ENCODE results near the gene SLC34A2.

DNA sequence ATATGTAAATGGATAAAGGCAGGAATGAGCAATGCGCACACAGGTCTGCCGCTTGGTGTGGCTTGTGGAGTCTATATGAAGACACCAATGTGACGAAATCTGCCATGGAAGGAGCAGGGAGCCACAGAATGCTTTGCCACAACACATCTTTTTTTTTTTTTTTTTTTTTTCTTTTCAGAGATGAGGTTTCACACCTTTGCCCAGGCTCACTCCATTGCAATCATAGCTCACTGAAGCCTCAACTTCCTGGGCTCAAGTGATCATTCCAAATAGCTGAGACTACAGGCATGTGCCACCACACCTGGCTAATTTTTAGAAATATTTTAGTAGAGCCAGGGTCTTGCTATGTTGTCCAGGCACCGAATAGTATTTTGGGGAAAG is 17.4 kb upstream of the SLC34A2 start:
- TF ChIP-seq, protein P1, sequence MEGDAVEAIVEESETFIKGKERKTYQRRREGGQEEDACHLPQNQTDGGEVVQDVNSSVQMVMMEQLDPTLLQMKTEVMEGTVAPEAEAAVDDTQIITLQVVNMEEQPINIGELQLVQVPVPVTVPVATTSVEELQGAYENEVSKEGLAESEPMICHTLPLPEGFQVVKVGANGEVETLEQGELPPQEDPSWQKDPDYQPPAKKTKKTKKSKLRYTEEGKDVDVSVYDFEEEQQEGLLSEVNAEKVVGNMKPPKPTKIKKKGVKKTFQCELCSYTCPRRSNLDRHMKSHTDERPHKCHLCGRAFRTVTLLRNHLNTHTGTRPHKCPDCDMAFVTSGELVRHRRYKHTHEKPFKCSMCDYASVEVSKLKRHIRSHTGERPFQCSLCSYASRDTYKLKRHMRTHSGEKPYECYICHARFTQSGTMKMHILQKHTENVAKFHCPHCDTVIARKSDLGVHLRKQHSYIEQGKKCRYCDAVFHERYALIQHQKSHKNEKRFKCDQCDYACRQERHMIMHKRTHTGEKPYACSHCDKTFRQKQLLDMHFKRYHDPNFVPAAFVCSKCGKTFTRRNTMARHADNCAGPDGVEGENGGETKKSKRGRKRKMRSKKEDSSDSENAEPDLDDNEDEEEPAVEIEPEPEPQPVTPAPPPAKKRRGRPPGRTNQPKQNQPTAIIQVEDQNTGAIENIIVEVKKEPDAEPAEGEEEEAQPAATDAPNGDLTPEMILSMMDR (IDR thresholded peaks at IDR 0.05): no peak
- no peak for TF ChIP-seq EP300 (IDR thresholded peaks at IDR 0.05)
- no peak for TF ChIP-seq POLR2A (IDR thresholded peaks at IDR 0.05)
- TF ChIP-seq POLR2AphosphoS5 (IDR thresholded peaks at IDR 0.05): no peak

Measured in stomach (tissue), 4 donors.